Endothelial cell of umbilical vein (primary cell): ENCODE measurements around the gene TMEM108. TPM values are rescaled to one million over a fixed set of nuclear protein-coding genes. Genes with fewer than 3 reads are reported as not detected.

Experiments
- BruUV-seq: library from RNA; stranded (reverse); fragments of 400-500 nt; replicated peaks from 2 replicates; lab custom pipeline; 2021; lab: Mats Ljungman, UMichigan
- CTCF ChIA-PET: fragments of 300-600, 350-600 bp; sonication (Branson Sonifier 250); formaldehyde crosslinking; loops from one replicate; lab custom pipeline; 2021; ENCODE audit warnings: antibody characterized with exemption, inconsistent platforms; lab: Charles Lee
- POLR2A ChIA-PET: fragments of 300-600, 350-600 bp; sonication (Branson Sonifier 250); formaldehyde crosslinking; loops from one replicate; lab custom pipeline; 2021; ENCODE audit warnings: antibody characterized with exemption, inconsistent platforms; lab: Charles Lee
- DNase-seq: peaks from one replicate; pipeline ENCODE4 v3.0.0-alpha.2; 2011; ENCODE audit warnings: low read depth, low spot score
- FAIRE-seq: peaks from 2 replicates; lab custom pipeline; 2011; peaks lifted over from hg19 to GRCh38; lab: Jason Lieb, UNC
- H2AFZ ChIP-seq: 2 replicates; pipeline ENCODE4 v1.6.0; 2012; ENCODE audit warnings: low read depth, low read length, control low read depth, inconsistent platforms
- H3K27ac ChIP-seq: 2 replicates; pipeline ENCODE4 v1.5.1; 2011; ENCODE audit warnings: low read depth, mild to moderate bottlenecking, control low read depth, low read length, moderate library complexity; ENCODE audit not compliant: insufficient read depth
- H3K27me3 ChIP-seq, 2 experiments: 2 replicates each; pipeline versions ENCODE4 v1.6.0 to v1.6.1; 2011; ENCODE audit warnings: low read length in 2 of 2, mixed read lengths in 1 of 2; ENCODE audit not compliant: control insufficient read depth in 2 of 2, insufficient read depth in 2 of 2
- H3K36me3 ChIP-seq, 2 experiments: 2 replicates in 1 of 2; 3 replicates in 1 of 2; pipeline ENCODE4 v1.5.1; 2011; ENCODE audit warnings: low read length in 2 of 2, mild to moderate bottlenecking in 1 of 2, moderate library complexity in 1 of 2; ENCODE audit not compliant: control insufficient read depth in 2 of 2, insufficient read depth in 2 of 2; ENCODE audit errors: extremely low read depth in 1 of 2
- H3K4me1 ChIP-seq: 3 replicates; pipeline ENCODE4 v1.5.1; 2011; ENCODE audit warnings: mild to moderate bottlenecking, low read length; ENCODE audit not compliant: control insufficient read depth, insufficient read depth; ENCODE audit errors: extremely low read depth
- H3K4me2 ChIP-seq: 2 replicates; pipeline ENCODE4 v1.6.1; 2011; ENCODE audit warnings: low read length, control low read depth, mixed read lengths; ENCODE audit not compliant: insufficient read depth
- H3K4me3 ChIP-seq, 3 experiments: fragments of 200-600 bp in 1 of 3; sonication (generic), shearing (Covaris generic) in 1 of 3; replicated peaks in 1 of 3; 2 replicates each; pipeline ENCODE4 v1.5.1; 2011 to 2016; ENCODE audit warnings: control low read depth in 3 of 3, low read length in 3 of 3, mild to moderate bottlenecking in 2 of 3, inconsistent platforms in 1 of 3, low read depth in 1 of 3, moderate library complexity in 1 of 3; ENCODE audit not compliant: insufficient read depth in 1 of 3
- H3K79me2 ChIP-seq: 2 replicates; pipeline ENCODE4 v1.6.0; 2012; ENCODE audit warnings: low read length, inconsistent platforms; ENCODE audit not compliant: control insufficient read depth, insufficient read depth
- H3K9ac ChIP-seq: replicated peaks from 2 replicates; pipeline ENCODE3; 2011; ENCODE audit warnings: low read length, control low read depth; ENCODE audit not compliant: insufficient read depth; ENCODE audit errors: extremely low read depth
- H3K9me1 ChIP-seq: replicated peaks from 3 replicates; pipeline ENCODE4 v1.6.0; 2011; ENCODE audit warnings: mild to moderate bottlenecking, low read length; ENCODE audit not compliant: control insufficient read depth, insufficient read depth; ENCODE audit errors: extremely low read depth
- H3K9me3 ChIP-seq: replicated peaks from 2 replicates; pipeline ENCODE4 v1.5.1; 2012; ENCODE audit warnings: low read length, inconsistent platforms; ENCODE audit not compliant: control insufficient read depth, insufficient read depth
- H4K20me1 ChIP-seq: replicated peaks from 2 replicates; pipeline ENCODE3; 2011; ENCODE audit warnings: mild to moderate bottlenecking, low read length; ENCODE audit not compliant: control insufficient read depth, insufficient read depth; ENCODE audit errors: extremely low read depth
- POLR2A ChIP-seq: IDR thresholded peaks from 2 replicates; pipeline ENCODE4 v1.6.1; 2012; ENCODE audit warnings: low read depth, mild to moderate bottlenecking, control low read depth, low read length
- dilution Hi-C: fragments of 300-500 bp; cut with MboI; formaldehyde crosslinking; loops from one replicate; pipeline ENCODE4 v1.15.0; 2019; ENCODE audit warnings: low sequenced_read_pairs; ENCODE audit not compliant: extremely low pct_ligation_motif_present
- intact Hi-C: fragments of 100-400 bp; cut with micrococcal nuclease; formaldehyde crosslinking; loops from one replicate; pipeline ENCODE4 v1.10.0; 2022
- polyA plus RNA-seq, 4 experiments: library from polyadenylated mRNA; depleted of rRNA in 3 of 4; stranded (reverse) in 3 of 4; unstranded in 1 of 4; fragments of >200 nt; gene quantifications; 2 replicates each; pipeline versions ENCODE4 v1.2.1 to v1.2.3, GENCODE V29; 2011 to 2012; ENCODE audit warnings: missing spikeins in 1 of 4
- total RNA-seq: library from RNA; stranded (reverse); gene quantifications from 2 replicates; pipeline ENCODE4 v1.2.3, GENCODE V29; 2021

Gene TMEM108
- total and polyA plus RNA-seq, 2 donors (not counting 3 experiments of a cell fraction or from before 2014, with no cell fraction given): 0.40 to 1.1 TPM

DNA sequence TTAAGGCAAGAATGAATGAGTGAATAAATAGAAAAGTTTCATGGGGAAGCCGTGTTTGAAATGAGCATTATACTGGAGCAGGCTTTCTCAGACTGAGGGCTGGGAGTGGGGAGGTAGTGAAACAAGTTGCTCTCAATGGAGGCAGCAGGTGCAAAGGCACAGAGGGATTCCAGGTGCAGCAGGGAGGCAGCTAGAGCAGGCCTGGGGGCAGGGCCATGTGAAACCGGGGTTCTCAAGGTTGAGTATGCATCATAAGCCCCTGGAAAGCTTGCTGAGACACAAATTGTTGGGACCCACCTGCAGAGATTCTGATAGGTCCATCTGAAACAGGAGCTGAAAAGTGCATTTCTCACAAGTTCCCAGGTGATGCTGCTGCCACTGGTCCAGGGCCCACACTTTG lies 406.9 kb downstream of the TMEM108 start:
- intact Hi-C loops (no loop called here), dilution Hi-C loops (no loop called here)
- FAIRE-seq: no peak
- Histone ChIP-seq H3K9me1 (no peaks in the 10 kb centered on the region), H3K4me1 (no peaks in the 10 kb centered on the region), H3K9me3 (no peaks in the 10 kb centered on the region), H3K9ac (no peak overlapping the region), H3K79me2 (no peaks in the 10 kb centered on the region), H3K4me2 (no peak overlapping the region), H3K27me3 (peaks cover 9 to 13% of the 10 kb centered on the region in 2 experiments), H2AFZ (no peak overlapping the region), H3K36me3 (no peaks in the 10 kb centered on the region), H3K27ac (no peak overlapping the region), H4K20me1 (no peaks in the 10 kb centered on the region), H3K4me3 (no peak overlapping the region)
- ChIA-PET CTCF (interaction anchor here (1.2 kb wide), 2 partner anchors 20 to 134 kb away, joined by 3 to 4 read pairs; no protein-coding TSS in a partner anchor), POLR2A (no interaction called here)
- no peak for TF ChIP-seq POLR2A
- no peak for DNase-seq
- no TSS peak for BruUV-seq
